Measurements from ENCODE around the gene SPATA31A1. TPM values are rescaled to one million over a fixed set of nuclear protein-coding genes. Genes with fewer than 3 reads are reported as not detected.
"Not testable (repeated sequence)": the region's sequence is repeated elsewhere in the genome, so short reads cannot be mapped to it uniquely, and the experiment has no call there.

Gene SPATA31A1
- polyA plus RNA-seq (2013, experiment 1 of 2; ENCODE audit: insufficient read length): not detected
- not detected for polyA plus RNA-seq (2013, experiment 2 of 2; ENCODE audit: insufficient read length)

- not testable (repeated sequence) for DNase-seq
Observed at GRCh38 chr9:39355369-39355768, at the start of gene SPATA31A1. Gene SPATA31A1, plus strand, starts transcription at chr9:39355669. Its CDS starts 62 bp downstream, at chr9:39355731.

GRCh38 chr9:39407261-39408204 is 52.1 kb downstream of the SPATA31A1 start:
- DNase-seq: not testable (repeated sequence)

GRCh38 chr9:39411254-39411940 is 55.9 kb downstream of the SPATA31A1 start:
- DNase-seq: not testable (repeated sequence)

Measured in fibroblast of skin of scalp (primary cell).